Epidermal melanocyte (primary cell): ENCODE measurements around the gene CENPW.

Source experiments
- DNase-seq: peaks from one replicate; pipeline ENCODE4 v3.0.0; 2011; ENCODE audit warnings: low spot score; ENCODE audit not compliant: insufficient read length

CENPW gene

DNA sequence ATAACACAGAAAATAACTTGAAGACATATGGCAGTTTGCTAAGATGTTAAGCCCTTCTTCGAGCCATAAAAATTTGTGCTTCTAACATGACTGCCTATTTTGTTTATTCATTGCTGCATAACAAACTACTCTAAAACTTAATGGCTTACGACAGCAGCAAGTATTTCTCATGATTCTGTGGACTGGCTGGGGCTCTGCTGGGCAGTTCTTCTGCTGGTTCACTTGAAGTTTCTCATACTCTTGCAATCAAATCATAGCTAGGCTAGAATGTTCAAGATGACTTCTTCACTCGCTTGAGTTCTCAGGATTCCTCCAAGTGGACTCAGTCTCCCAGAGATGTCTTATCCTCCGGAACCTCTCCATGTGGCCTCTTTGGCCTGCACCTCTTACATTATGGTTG, 33.4 kb downstream of the CENPW start:
- no peak for DNase-seq

DNA sequence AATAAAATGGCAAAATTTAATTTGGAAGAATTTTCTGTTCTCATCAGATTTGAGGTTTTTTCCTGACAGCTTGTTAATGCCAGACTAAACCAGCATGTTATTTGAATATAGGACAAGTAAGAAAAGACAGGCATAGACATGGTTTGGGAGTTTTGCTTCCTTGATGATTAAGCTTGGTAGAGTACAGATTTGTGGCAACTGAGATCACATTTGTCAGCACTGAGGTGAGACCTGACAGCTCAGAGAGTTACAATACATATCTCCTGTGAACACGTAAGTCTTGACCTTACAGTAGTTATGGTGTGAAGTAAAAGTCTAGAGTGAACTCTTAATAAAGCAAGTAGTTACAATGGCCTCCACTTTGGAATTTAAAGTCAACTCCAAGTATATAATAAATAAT, 34.5 kb downstream of the CENPW start:
- no peak for DNase-seq

DNA sequence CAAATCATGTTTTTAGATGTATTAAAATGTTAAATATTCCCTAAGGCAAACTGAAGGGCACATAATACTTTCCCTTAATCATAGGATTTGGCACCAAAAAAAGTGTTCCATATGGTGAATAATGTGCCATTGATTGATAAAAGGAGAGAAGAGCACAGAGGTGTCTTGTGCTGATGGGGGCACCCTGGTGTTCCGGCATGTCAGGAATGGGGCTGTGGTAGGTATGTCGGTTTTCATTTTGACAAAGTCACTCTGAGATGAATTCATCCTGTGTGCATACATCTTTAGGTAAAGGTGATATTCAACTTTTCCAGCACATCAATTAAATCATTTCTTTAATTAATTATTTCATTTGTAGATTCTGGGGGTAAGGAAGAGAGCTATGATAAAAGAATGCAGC, 36.8 kb downstream of the CENPW start:
- no peak for DNase-seq

DNA sequence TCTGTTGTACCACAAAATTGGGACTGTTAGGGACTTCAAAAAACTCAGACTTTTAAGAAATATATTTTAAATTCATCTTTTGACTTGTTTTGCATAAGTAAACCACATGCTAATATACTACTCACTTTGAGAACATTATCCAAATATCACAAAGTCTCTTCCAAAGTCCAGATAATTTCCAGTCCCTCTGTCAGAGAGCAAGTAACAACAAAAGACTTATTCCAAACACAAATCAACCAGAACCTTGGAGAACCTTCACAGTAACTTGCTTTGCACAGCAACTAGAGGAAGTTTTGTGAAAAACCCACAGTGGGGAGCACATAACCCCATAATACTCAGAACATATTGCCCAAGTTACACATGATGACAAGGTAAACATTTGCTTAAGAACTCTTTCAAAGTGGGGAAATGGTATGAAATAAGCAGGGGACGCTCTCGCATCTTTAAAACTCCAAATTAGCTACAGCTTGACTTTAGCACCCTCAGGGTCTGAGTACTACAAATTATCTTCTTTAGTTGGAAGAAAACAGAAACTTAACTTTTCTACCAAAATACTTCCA, 37.8 kb downstream of the CENPW start:
- no peak for DNase-seq

DNA sequence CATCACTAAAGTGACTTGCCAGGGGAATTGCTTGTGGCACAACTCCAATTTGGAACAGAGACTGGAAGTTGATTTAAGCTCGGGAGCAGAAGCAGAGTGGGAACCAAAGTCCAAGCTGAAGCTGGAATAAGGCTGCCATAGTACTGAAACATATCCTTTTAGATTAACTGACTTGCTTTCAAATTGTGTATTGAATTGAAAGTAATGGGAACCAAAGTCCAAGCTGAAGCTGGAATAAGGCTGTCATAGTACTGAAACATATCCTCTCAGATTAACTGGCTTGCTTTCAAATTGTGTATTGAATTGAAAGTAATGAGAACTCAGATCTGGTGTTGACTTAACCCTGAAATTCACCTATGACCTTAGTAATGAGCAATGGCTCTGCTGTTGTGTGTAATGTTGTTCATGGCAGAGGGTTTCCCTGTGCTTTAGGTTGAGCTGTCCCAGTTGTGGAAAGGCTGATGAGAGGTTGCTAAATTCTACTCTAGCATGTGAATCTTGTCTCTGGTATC, 40.2 kb downstream of the CENPW start:
- DNase-seq: no peak

DNA sequence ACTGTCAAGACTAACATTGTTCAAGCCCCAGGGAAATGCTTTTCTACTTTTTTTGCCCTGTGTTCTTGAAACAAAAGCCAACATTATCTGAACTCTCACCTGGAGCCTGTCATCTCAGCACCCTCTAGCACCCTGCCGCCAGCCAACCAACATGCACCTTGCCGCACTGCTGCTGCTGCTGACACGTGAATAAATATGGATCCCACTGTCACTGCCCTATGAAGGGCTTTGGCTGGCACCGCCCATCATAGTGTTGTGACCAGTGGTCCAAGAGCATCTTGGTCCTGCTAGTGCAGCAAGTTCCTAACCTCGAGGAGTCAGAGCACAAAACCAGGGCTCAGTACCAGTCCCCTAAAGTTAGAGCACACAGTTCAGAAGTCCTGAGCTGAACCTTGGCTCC, 41.6 kb downstream of the CENPW start:
- DNase-seq: no peak

DNA sequence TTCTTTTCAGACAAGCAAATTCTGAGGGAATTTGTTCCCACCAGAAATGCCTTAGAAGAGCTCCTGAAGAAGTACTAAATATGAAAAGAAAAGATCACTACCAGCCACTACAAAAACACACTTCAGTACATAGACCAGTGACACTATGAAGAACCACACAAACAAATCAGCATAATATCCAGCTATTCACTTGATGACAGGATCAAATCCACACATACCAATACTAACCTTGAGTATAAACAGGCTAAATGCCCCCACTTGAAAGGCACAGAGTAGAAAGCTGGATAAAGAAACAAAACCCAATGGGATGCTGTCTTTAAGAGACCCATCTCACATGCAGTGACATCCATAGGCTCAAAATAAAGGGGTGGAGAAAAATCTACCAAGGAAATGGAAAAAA, 43.3 kb downstream of the CENPW start:
- no peak for DNase-seq

DNA sequence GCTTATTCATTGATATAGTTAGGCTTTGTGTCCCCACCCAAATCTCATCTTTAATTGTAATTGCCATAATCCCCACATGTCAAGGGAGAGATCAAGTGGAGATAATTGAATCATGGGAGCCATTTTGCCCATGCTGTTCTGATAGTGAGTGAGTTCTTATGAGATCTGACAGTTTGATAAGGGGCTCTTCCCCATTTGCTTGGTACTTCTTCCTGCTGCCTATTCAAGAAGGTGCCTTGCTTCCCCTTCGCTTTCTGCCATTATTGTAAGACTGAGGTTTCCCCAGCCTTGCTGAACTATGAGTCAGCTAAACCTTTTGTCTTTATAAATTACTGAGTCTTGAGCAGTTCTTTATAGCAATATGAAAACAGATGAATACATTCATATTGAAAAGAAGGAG, 45.6 kb downstream of the CENPW start:
- DNase-seq: no peak

DNA sequence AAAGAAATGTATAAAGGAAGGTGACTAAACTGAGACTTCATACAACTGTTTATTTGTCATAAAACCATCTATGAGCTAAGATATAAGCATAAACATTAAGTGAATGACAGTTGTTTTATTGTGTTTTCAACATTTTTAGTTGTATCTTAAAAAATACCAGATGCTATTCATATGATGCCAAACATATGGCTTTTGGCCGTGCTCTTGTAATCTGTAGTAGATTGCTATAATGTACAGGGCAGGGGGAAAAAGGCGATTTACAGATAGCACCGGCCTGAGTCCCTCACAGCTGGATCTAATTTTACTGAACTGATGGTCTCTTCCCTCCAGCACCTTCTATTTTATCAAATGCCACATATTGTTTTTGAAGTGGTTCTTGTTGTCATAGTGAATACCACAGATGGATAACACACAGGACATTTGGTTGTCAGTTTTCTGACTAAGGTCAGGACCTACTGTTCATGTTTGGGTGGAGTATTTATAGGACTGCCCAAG, 48.2 kb downstream of the CENPW start:
- DNase-seq: no peak

DNA sequence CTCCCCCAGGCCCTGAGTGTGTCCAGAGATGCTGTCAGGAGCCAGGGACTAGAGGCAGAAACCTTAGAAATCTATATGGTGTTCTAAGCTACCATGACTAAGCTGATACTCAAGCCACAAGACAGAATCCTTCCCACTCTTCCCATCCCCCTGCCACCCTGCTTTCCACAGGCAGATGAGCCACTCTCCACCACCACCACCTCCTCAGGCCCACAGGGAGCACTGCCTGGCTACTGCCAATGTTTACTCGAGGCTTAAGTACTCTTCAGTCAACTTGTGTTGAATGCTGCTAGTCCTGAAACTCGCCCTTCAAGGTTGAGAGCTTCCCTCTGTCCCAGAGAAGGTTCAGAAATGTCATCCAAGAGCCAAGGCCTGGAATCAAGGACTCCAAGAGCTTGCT, 56.2 kb downstream of the CENPW start:
- DNase-seq: no peak
